SK-N-SH treated with all-trans-retinoic acid at 6 μM for 48 hours (cell line): ENCODE results near the gene GRID2IP.
"Not testable (repeated sequence)": the region's sequence is repeated elsewhere in the genome, so short reads cannot be mapped to it uniquely, and the experiment has no call there.

Experiments used
- ATAC-seq: fragments of 200-7000 bp; cut with Tn5 transposase; 3 replicates; pipeline ENCODE4 v1.9.1; 2020; ENCODE audit warnings: mild to moderate bottlenecking, moderate library complexity
- ARNTL ChIP-seq: fragments of 450-650 bp; formaldehyde crosslinking; IDR thresholded peaks from 2 replicates; pipeline ENCODE4 v1.5.0; 2020; ENCODE audit warnings: low read depth, mild to moderate bottlenecking, moderate library complexity, borderline replicate concordance
- BACH2 ChIP-seq: fragments of 250-450 bp; sonication (Bioruptor Pico); IDR thresholded peaks from 2 replicates; pipeline ENCODE4 v1.9.0; 2021; ENCODE audit warnings: mild to moderate bottlenecking, borderline replicate concordance
- CSDC2 ChIP-seq: fragments of 250-450 bp; sonication (Bioruptor Pico); IDR thresholded peaks from 2 replicates; pipeline ENCODE4 v1.5.0; 2020; ENCODE audit warnings: mild to moderate bottlenecking, moderate library complexity
- GLIS3 ChIP-seq: fragments of 250-450 bp; sonication (Bioruptor Pico); IDR thresholded peaks from 2 replicates; pipeline ENCODE4 v1.5.0; 2020; ENCODE audit warnings: mild to moderate bottlenecking, moderate library complexity
- ISL1 ChIP-seq: fragments of 250-450 bp; sonication (Bioruptor Pico); IDR thresholded peaks from 2 replicates; pipeline ENCODE4 v2.1.2; 2022; ENCODE audit warnings: mild to moderate bottlenecking, moderate library complexity
- SNAI2 ChIP-seq: fragments of 250-450 bp; sonication (Bioruptor Pico); IDR thresholded peaks from 2 replicates; pipeline ENCODE4 v1.5.0; 2020; ENCODE audit warnings: mild to moderate bottlenecking, moderate library complexity
- TCF4 ChIP-seq: fragments of 250-450 bp; sonication (Bioruptor Pico); IDR thresholded peaks from 2 replicates; pipeline ENCODE4 v1.8.0; 2021; ENCODE audit warnings: mild to moderate bottlenecking, moderate library complexity, borderline replicate concordance
- TOX ChIP-seq: fragments of 250-450 bp; sonication (Bioruptor Pico); IDR thresholded peaks from 2 replicates; pipeline ENCODE4 v1.8.0; 2021; ENCODE audit warnings: mild to moderate bottlenecking, moderate library complexity, borderline replicate concordance
- ZC3H10 ChIP-seq: fragments of 250-450 bp; sonication (Bioruptor Pico); IDR thresholded peaks from 2 replicates; pipeline ENCODE4 v1.5.1; 2021; ENCODE audit warnings: mild to moderate bottlenecking, moderate library complexity
- ZFP3 ChIP-seq: fragments of 250-450 bp; sonication (Bioruptor Pico); IDR thresholded peaks from 2 replicates; pipeline ENCODE4 v1.5.0; 2020; ENCODE audit warnings: mild to moderate bottlenecking, moderate library complexity
- ZFP30 ChIP-seq: fragments of 450-650 bp; formaldehyde crosslinking; IDR thresholded peaks from 2 replicates; pipeline ENCODE4 v1.5.0; 2022; ENCODE audit warnings: mild to moderate bottlenecking, moderate library complexity
- ZNF565 ChIP-seq: fragments of 450-650 bp; formaldehyde crosslinking; conservative IDR thresholded peaks from 2 replicates; pipeline ENCODE4 v1.5.0; 2020; ENCODE audit warnings: low read depth, mild to moderate bottlenecking, moderate library complexity
- ZNF70 ChIP-seq: fragments of 450-650 bp; formaldehyde crosslinking; IDR thresholded peaks from 2 replicates; pipeline ENCODE4 v1.5.0; 2020; ENCODE audit warnings: mild to moderate bottlenecking, moderate library complexity
- ZNF8 ChIP-seq: fragments of 450-650 bp; formaldehyde crosslinking; IDR thresholded peaks from 2 replicates; pipeline ENCODE4 v1.5.0; 2020; ENCODE audit warnings: mild to moderate bottlenecking, moderate library complexity
- TF ChIP-seq, protein P1 (sequence below): fragments of 250-450 bp; sonication (Bioruptor Pico); IDR thresholded peaks from 2 replicates; pipeline ENCODE4 v1.8.0; 2020; ENCODE audit warnings: mild to moderate bottlenecking, moderate library complexity, borderline replicate concordance
- TF ChIP-seq, protein P2 (sequence below): fragments of 250-450 bp; sonication (Bioruptor Pico); IDR thresholded peaks from 2 replicates; pipeline ENCODE4 v1.5.0; 2020; ENCODE audit warnings: mild to moderate bottlenecking, moderate library complexity
- TF ChIP-seq, protein P3 (sequence below): fragments of 250-450 bp; sonication (Bioruptor Pico); IDR thresholded peaks from 2 replicates; pipeline ENCODE4 v1.5.1; 2020; ENCODE audit warnings: low read depth, mild to moderate bottlenecking, moderate library complexity
- TF ChIP-seq, protein P4 (sequence below): fragments of 250-450 bp; sonication (Bioruptor Pico); IDR thresholded peaks from 2 replicates; pipeline ENCODE4 v1.8.0; 2021; ENCODE audit warnings: low read depth, mild to moderate bottlenecking, moderate library complexity, borderline replicate concordance
- TF ChIP-seq, protein P5 (sequence below): fragments of 250-450 bp; sonication (Bioruptor Pico); IDR thresholded peaks from 2 replicates; pipeline ENCODE4 v1.5.1; 2021; ENCODE audit warnings: mild to moderate bottlenecking, moderate library complexity

The GRID2IP gene

DNA sequence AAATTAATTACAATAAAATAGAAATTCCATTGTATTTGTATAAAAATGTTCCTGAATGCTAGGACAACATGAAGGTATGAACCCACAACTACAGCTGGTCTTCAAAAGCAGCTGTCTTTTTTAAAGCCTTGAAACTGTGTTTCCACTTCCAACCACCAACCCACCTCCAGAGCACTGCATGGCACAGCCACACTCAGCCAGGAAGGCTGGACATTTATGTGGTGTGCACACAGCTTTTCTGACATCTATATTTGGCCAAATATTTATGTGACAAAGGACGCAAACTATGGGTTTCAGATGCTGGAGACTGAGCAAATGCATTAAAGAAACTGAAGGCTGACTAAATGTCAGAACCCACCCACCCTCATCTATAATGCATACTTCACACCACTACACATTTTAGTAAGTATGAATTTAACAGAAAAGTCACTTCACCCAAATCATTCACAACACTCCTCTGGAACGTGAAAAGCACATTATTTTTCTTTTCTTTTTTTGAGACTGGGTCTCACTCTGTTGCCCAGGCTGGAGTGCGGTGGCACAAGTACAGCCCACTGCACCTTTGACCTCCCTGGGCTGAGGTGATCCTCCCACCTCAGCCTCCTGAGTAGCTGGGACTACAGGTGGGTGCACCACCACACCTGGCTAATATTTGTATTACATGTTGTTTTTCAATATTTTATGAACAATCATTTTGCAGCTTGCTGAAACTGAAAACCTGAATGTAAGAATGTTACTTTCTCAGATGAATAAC, 75.7 kb downstream of the GRID2IP start:
- peak; percentile 32; the same call in 1 of the 3 replicates for ATAC-seq
- TF ChIP-seq ZC3H10 (CRISPR knock-in tag) (no peak), ZNF8 (CRISPR knock-in tag) (no peak), TCF4 (CRISPR knock-in tag) (no peak), SNAI2 (CRISPR knock-in tag) (no peak), ZFP30 (CRISPR knock-in tag) (no peak), ISL1 (no peak), GLIS3 (no peak), ZFP3 (CRISPR knock-in tag) (no peak), ARNTL (no peak)
- TF ChIP-seq, protein P1, sequence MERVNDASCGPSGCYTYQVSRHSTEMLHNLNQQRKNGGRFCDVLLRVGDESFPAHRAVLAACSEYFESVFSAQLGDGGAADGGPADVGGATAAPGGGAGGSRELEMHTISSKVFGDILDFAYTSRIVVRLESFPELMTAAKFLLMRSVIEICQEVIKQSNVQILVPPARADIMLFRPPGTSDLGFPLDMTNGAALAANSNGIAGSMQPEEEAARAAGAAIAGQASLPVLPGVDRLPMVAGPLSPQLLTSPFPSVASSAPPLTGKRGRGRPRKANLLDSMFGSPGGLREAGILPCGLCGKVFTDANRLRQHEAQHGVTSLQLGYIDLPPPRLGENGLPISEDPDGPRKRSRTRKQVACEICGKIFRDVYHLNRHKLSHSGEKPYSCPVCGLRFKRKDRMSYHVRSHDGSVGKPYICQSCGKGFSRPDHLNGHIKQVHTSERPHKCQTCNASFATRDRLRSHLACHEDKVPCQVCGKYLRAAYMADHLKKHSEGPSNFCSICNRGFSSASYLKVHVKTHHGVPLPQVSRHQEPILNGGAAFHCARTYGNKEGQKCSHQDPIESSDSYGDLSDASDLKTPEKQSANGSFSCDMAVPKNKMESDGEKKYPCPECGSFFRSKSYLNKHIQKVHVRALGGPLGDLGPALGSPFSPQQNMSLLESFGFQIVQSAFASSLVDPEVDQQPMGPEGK (CRISPR knock-in tag) = no peak
- TF ChIP-seq, protein P2, sequence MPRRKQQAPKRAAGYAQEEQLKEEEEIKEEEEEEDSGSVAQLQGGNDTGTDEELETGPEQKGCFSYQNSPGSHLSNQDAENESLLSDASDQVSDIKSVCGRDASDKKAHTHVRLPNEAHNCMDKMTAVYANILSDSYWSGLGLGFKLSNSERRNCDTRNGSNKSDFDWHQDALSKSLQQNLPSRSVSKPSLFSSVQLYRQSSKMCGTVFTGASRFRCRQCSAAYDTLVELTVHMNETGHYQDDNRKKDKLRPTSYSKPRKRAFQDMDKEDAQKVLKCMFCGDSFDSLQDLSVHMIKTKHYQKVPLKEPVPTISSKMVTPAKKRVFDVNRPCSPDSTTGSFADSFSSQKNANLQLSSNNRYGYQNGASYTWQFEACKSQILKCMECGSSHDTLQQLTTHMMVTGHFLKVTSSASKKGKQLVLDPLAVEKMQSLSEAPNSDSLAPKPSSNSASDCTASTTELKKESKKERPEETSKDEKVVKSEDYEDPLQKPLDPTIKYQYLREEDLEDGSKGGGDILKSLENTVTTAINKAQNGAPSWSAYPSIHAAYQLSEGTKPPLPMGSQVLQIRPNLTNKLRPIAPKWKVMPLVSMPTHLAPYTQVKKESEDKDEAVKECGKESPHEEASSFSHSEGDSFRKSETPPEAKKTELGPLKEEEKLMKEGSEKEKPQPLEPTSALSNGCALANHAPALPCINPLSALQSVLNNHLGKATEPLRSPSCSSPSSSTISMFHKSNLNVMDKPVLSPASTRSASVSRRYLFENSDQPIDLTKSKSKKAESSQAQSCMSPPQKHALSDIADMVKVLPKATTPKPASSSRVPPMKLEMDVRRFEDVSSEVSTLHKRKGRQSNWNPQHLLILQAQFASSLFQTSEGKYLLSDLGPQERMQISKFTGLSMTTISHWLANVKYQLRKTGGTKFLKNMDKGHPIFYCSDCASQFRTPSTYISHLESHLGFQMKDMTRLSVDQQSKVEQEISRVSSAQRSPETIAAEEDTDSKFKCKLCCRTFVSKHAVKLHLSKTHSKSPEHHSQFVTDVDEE (CRISPR knock-in tag) = no peak
- TF ChIP-seq, protein P3, sequence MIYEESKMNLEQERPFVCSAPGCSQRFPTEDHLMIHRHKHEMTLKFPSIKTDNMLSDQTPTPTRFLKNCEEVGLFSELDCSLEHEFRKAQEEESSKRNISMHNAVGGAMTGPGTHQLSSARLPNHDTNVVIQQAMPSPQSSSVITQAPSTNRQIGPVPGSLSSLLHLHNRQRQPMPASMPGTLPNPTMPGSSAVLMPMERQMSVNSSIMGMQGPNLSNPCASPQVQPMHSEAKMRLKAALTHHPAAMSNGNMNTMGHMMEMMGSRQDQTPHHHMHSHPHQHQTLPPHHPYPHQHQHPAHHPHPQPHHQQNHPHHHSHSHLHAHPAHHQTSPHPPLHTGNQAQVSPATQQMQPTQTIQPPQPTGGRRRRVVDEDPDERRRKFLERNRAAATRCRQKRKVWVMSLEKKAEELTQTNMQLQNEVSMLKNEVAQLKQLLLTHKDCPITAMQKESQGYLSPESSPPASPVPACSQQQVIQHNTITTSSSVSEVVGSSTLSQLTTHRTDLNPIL (CRISPR knock-in tag) = no peak
- TF ChIP-seq, protein P4, sequence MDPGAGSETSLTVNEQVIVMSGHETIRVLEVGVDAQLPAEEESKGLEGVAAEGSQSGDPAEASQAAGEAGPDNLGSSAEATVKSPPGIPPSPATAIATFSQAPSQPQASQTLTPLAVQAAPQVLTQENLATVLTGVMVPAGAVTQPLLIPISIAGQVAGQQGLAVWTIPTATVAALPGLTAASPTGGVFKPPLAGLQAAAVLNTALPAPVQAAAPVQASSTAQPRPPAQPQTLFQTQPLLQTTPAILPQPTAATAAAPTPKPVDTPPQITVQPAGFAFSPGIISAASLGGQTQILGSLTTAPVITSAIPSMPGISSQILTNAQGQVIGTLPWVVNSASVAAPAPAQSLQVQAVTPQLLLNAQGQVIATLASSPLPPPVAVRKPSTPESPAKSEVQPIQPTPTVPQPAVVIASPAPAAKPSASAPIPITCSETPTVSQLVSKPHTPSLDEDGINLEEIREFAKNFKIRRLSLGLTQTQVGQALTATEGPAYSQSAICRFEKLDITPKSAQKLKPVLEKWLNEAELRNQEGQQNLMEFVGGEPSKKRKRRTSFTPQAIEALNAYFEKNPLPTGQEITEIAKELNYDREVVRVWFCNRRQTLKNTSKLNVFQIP = no peak
- TF ChIP-seq, all 23 proteins: peak for 0

DNA sequence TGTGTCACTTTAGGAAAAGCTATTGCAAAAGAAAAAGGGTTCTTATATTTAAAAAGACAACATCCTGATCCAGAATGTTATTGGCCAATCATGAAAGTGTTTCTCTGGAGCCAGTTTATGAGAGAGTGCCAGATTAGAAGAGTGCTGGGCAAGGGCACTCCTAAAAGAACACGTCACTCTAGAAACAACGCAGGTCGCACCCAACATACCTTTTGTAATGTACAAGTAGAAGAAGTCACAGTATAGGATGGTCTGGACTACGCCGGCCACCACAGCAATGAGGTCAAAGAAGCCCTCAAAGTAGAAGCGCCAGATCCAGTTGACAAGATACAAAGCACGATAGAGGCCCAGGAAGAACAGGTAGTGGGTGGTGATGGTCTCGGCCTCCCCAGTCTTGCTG, 85.4 kb downstream of the GRID2IP start:
- TF ChIP-seq, protein P1 (CRISPR knock-in tag) = no peak
- ATAC-seq = no peak

DNA sequence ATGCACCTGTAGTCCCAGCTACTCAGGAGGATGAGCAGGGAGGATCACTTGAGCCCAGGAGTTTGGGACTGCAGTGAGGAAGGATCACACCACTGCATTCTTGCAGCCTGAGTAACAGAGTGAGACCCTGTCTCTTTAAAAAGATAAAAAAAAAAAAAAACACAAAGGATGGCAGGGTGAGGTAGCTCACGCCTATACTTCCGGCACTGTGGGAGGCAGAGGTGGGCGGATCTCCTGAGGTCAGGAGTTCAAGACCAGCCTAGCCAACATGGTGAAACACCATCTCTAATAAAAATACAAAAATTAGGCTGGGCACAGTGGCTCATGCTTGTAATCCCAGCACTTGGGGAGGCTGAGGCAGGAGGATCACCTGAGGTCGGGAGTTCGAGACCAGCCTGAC, 87.7 kb downstream of the GRID2IP start:
- not testable (repeated sequence) for ATAC-seq

DNA sequence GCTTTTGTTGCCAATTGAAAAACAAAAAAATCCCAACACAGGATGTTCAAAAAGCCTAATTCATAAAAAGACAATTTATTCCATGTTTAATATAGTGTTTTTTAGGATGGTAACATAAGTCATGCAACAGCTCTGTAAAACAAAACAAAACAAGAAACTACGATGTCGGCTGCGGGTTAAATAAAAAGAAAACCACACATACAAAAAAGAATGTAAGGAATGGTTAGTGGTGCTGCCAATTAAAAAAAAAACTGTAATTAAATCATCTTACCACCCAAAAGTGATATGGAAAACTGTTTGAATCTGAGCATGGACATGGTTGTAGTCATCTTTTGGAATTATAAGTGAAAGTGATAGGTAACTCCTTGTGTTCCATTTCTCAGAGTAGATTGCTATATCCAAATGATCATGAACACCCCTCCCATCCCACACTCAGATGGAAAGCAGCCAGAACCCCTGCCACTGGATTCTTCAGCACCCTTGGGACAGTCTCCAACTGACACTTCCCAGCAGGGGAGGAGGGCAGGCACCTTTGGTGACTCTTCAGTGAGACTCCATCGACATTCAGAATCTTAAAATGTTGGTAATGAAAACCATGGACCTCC, 89.2 kb downstream of the GRID2IP start:
- peak; percentile 65 for ATAC-seq
- TF ChIP-seq BACH2 (CRISPR knock-in tag) (no peak), CSDC2 (no peak), ZNF8 (CRISPR knock-in tag) (no peak), ZFP30 (CRISPR knock-in tag) (no peak), SNAI2 (CRISPR knock-in tag) (no peak), ZNF565 (CRISPR knock-in tag) (no peak), ZNF70 (CRISPR knock-in tag) (no peak), TOX (no peak), TCF4 (CRISPR knock-in tag) (no peak)
- TF ChIP-seq, protein P3 (CRISPR knock-in tag) = no peak
- TF ChIP-seq, protein P2 (CRISPR knock-in tag) = no peak
- TF ChIP-seq, protein P5, sequence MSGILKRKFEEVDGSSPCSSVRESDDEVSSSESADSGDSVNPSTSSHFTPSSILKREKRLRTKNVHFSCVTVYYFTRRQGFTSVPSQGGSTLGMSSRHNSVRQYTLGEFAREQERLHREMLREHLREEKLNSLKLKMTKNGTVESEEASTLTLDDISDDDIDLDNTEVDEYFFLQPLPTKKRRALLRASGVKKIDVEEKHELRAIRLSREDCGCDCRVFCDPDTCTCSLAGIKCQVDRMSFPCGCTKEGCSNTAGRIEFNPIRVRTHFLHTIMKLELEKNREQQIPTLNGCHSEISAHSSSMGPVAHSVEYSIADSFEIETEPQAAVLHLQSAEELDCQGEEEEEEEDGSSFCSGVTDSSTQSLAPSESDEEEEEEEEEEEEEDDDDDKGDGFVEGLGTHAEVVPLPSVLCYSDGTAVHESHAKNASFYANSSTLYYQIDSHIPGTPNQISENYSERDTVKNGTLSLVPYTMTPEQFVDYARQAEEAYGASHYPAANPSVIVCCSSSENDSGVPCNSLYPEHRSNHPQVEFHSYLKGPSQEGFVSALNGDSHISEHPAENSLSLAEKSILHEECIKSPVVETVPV (CRISPR knock-in tag) = no peak
